K562 (cell line): ENCODE measurements around the gene MEAK7. TPM values are rescaled to one million over a fixed set of nuclear protein-coding genes. Genes with fewer than 3 reads are reported as not detected.

Experiments
- BCLAF1 ChIP-seq, 2 experiments: fragments of 450-650 bp in 1 of 2; IDR thresholded peaks; 2 replicates each; pipeline ENCODE4 v1.6.1; 2011 to 2017; ENCODE audit warnings: low read depth in 2 of 2, antibody characterized with exemption in 1 of 2, borderline replicate concordance in 1 of 2, low read length in 1 of 2, mild to moderate bottlenecking in 1 of 2, mixed read lengths in 1 of 2; ENCODE audit not compliant: control insufficient read depth in 1 of 2
- CUX1 ChIP-seq: fragments of 200-800 bp; sonication (Bioruptor generic); IDR thresholded peaks from 2 replicates; pipeline ENCODE4 v1.6.1; 2016; ENCODE audit warnings: missing genetic modification characterization, missing compliant biosample characterization
- DPF2 ChIP-seq: fragments of 450-650 bp; IDR thresholded peaks from 2 replicates; pipeline ENCODE4 v1.6.1; 2016
- HBP1 ChIP-seq: fragments of 450-650 bp; formaldehyde crosslinking; IDR thresholded peaks from 2 replicates; pipeline ENCODE4 v1.4.0; 2022; ENCODE audit warnings: missing genetic modification characterization
- KLF10 ChIP-seq: fragments of 250-450 bp; sonication (Bioruptor Pico); IDR thresholded peaks from 2 replicates; pipeline ENCODE4 v1.6.1; 2021; ENCODE audit warnings: matching md5 sums
- MAFG ChIP-seq: fragments of 450-650 bp; conservative IDR thresholded peaks from 2 replicates; pipeline ENCODE4 v1.6.1; 2016; ENCODE audit warnings: missing genetic modification characterization, missing compliant biosample characterization
- NFIC ChIP-seq: fragments of 450-650 bp; IDR thresholded peaks from 2 replicates; pipeline ENCODE4 v1.6.1; 2017; ENCODE audit warnings: mild to moderate bottlenecking, inconsistent platforms
- POLR2AphosphoS2 ChIP-seq: IDR thresholded peaks from 2 replicates; pipeline ENCODE4 v1.6.1; 2012; ENCODE audit warnings: low read length, improper control_type of control experiment
- POLR2AphosphoS5 ChIP-seq: IDR thresholded peaks from 2 replicates; pipeline ENCODE4 v1.6.1; 2011; ENCODE audit warnings: mild to moderate bottlenecking, low read depth, low read length, moderate library complexity; ENCODE audit not compliant: control insufficient read depth, insufficient read depth
- RBM22 ChIP-seq: fragments of 200-400 bp; formaldehyde crosslinking; IDR thresholded peaks from 2 replicates; pipeline ENCODE4 v1.6.1; 2018; ENCODE audit warnings: low read length, low read depth; ENCODE audit not compliant: poor library complexity, severe bottlenecking
- SNIP1 ChIP-seq: fragments of 450-650 bp; IDR thresholded peaks from 2 replicates; pipeline ENCODE4 v1.7.1; 2017; ENCODE audit warnings: low read depth, mild to moderate bottlenecking
- SPI1 ChIP-seq: IDR thresholded peaks from 2 replicates; pipeline ENCODE4 v1.6.1; 2011; ENCODE audit warnings: low read depth, low read length, control low read depth, borderline replicate concordance
- STAG1 ChIP-seq: sonication (generic); formaldehyde crosslinking; IDR thresholded peaks from 2 replicates; pipeline ENCODE4 v1.5.0; 2020; ENCODE audit warnings: missing genetic modification reagents, borderline replicate concordance
- ZKSCAN1 ChIP-seq: fragments of 150-350 bp; IDR thresholded peaks from 2 replicates; pipeline ENCODE4 v1.6.1; 2016; ENCODE audit warnings: low read depth, low read length
- ZNF217 ChIP-seq: sonication (generic); formaldehyde crosslinking; IDR thresholded peaks from 2 replicates; pipeline ENCODE4 v1.8.0; 2022; ENCODE audit warnings: mild to moderate bottlenecking, missing genetic modification reagents
- ZNF354B ChIP-seq: fragments of 250-450 bp; sonication (Bioruptor Pico); IDR thresholded peaks from 2 replicates; pipeline ENCODE4 v1.4.0; 2020
- ZNF589 ChIP-seq: fragments of 200-800 bp; sonication (Bioruptor generic); IDR thresholded peaks from 2 replicates; pipeline ENCODE4 v1.6.1; 2016; ENCODE audit warnings: low read depth, missing genetic modification characterization, missing compliant biosample characterization
- ZNF699 ChIP-seq: fragments of 250-450 bp; sonication (Bioruptor Pico); IDR thresholded peaks from 2 replicates; pipeline ENCODE4 v1.8.0; 2021; ENCODE audit warnings: mild to moderate bottlenecking, moderate library complexity; ENCODE audit not compliant: insufficient replicate concordance
- ZNF76 ChIP-seq: fragments of 250-450 bp; sonication (Bioruptor Pico); IDR thresholded peaks from 2 replicates; pipeline ENCODE4 v1.4.0; 2020; ENCODE audit warnings: mild to moderate bottlenecking, moderate library complexity, borderline replicate concordance
- polyA plus RNA-seq, 8 experiments: library from polyadenylated mRNA; depleted of rRNA in 4 of 8; stranded (reverse) in 5 of 8; unstranded in 3 of 8; fragments of >200 nt; fragmentation: Nextera tagmentation in 2 of 8; fragmentation: Illumina TruSeq in 1 of 8; extraction: Ambion mirVana in 2 of 8; extraction: Trizol in 1 of 8; gene quantifications; 2 replicates each; pipeline versions ENCODE4 v1.2.1 to v1.2.3, GENCODE V29; 2011 to 2014; ENCODE audit warnings: inconsistent platforms in 1 of 8, missing spikeins in 1 of 8
- total RNA-seq, 7 experiments: library from RNA; depleted of rRNA in 6 of 7; stranded (reverse); fragments of >200 nt in 6 of 7; fragmentation: Illumina TruSeq in 2 of 7; extraction: Trizol in 2 of 7; gene quantifications; 2 replicates each; pipeline versions ENCODE4 v1.2.1 to v1.2.3, GENCODE V29; 2011 to 2021; ENCODE audit warnings: low replicate concordance in 1 of 7

MEAK7 gene
- total and polyA plus RNA-seq, 9 of the 15 experiments (the other 6 are each of a cell fraction or from before 2014, with no cell fraction given), result 1.4 to 14.5 (median 6.3) TPM

GRCh38 chr16:84537491-84538151 is 33.2 kb upstream of the MEAK7 start (continued):
- TF ChIP-seq MAFG, result no peak; the same call in 1 of the 2 replicates
- peak; percentile 91 for TF ChIP-seq ZNF589 (CRISPR knock-in tag)
- no peak for TF ChIP-seq ZNF354B (CRISPR knock-in tag)
- no peak for TF ChIP-seq HBP1 (CRISPR knock-in tag)
- peak; percentile 95 for TF ChIP-seq DPF2
- TF ChIP-seq ZNF217 (CRISPR knock-in tag), result no peak
- TF ChIP-seq CUX1, result no peak
- TF ChIP-seq SNIP1, result no peak
- TF ChIP-seq BCLAF1 (IDR thresholded peaks at IDR 0.05; ENCODE audit: borderline replicate concordance in 1 of 2, control insufficient read depth in 1 of 2, low read depth in 2 of 2, low read length in 1 of 2), result no peak
- TF ChIP-seq SPI1, result peak; percentile 66; the same call in 1 of the 2 replicates
- no peak for TF ChIP-seq KLF10 (CRISPR knock-in tag)
- peak; percentile 81 for TF ChIP-seq NFIC
- TF ChIP-seq POLR2AphosphoS2, result no peak
- no peak for TF ChIP-seq ZNF76 (CRISPR knock-in tag)
- TF ChIP-seq ZKSCAN1, result no peak
- TF ChIP-seq RBM22, result no peak
- no peak for TF ChIP-seq ZNF699 (CRISPR knock-in tag)
- no peak for TF ChIP-seq STAG1 (CRISPR knock-in tag)
- TF ChIP-seq POLR2AphosphoS5, result peak; percentile 77
